Measurements from ENCODE around the gene UBE2J1.

- no peak for TF ChIP-seq TARDBP (IDR thresholded peaks at IDR 0.05)
- TF ChIP-seq NFRKB (IDR thresholded peaks at IDR 0.05): no peak
- TF ChIP-seq SP1 (IDR thresholded peaks at IDR 0.05): no peak
- TF ChIP-seq ELF4 (IDR thresholded peaks at IDR 0.05): no peak
- TF ChIP-seq BHLHE40 (IDR thresholded peaks at IDR 0.05; ENCODE audit: borderline replicate concordance): no peak
- TF ChIP-seq FOXM1 (IDR thresholded peaks at IDR 0.05; ENCODE audit: borderline replicate concordance): no peak
- no peak for TF ChIP-seq L3MBTL2 (conservative IDR thresholded peaks at IDR 0.05)
- no peak for TF ChIP-seq FOXA1 (IDR thresholded peaks at IDR 0.05)
- no peak for TF ChIP-seq PKNOX1 (IDR thresholded peaks at IDR 0.05)
These were observed 3.1 kb upstream of the UBE2J1 start for GRCh38 chr6:89355511-89356194.

Data from HEK293T (cell line).